Left colon (tissue), 2 donors: ENCODE results near the gene NTRK2. TPM values are rescaled to one million over a fixed set of nuclear protein-coding genes. Genes with fewer than 3 reads are reported as not detected.

Experiments
- ATAC-seq: fragments of 200-7000 bp; cut with Tn5 transposase; one replicate; pipeline ENCODE4 v1.9.1; 2020; ENCODE audit warnings: mild to moderate bottlenecking, moderate library complexity
- DNase-seq, 2 donors: peaks; one replicate each; pipeline ENCODE4 v3.0.0-alpha.2; 2020
- intact Hi-C, 2 donors: fragments of 100-400 bp; cut with DNase I in 1 of 2; cut with micrococcal nuclease in 1 of 2; formaldehyde crosslinking; loops; one replicate each; pipeline versions ENCODE4 v1.11.2 to v1.14.0; 2022; cut with DNase I, micrococcal nuclease
- total RNA-seq, 2 donors: library from RNA; stranded (reverse); fragmentation: NEBNext Ultra II Directional; extraction: Animal tissue kit (Norgen Biotek cat#: 25700); gene quantifications; one replicate each; pipeline ENCODE4 v1.2.1, GENCODE V29; 2021
- donor health status: DM: no; HTN: no; CAD: no.
- donor health status: DM: yes; HTN: yes; CAD: no.

Gene NTRK2
- total RNA-seq, 2 donors from 2014 or later, result 2.5 to 5.7 TPM

- DNase-seq (no peak), ATAC-seq (no peak)
- intact Hi-C loops, result no loop called here
Observed at GRCh38 chr9:84677080-84677479, 7.6 kb downstream of the NTRK2 start.

DNA sequence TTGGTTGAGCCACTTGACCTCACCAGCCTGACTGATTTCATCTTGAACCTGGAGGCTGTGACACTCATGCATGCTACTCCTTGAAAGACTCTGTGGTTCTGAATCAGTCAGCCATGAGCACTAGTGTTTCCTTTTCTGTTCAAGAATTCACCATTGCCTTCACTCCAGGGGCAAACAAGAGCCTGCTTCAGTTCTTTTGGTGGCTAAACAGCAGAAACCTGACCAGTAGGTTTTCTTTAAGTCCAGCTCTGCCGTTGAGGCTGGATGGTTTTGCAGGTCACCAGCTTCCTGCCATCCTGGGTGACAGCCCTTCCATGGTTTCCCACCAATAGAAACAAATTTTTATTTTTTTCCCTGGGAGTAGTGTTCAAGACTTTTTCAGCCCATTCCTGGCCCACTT is 10.0 kb downstream of the NTRK2 start:
- DNase-seq, result no peak
- intact Hi-C loops, result no loop called here
- no peak for ATAC-seq

DNA sequence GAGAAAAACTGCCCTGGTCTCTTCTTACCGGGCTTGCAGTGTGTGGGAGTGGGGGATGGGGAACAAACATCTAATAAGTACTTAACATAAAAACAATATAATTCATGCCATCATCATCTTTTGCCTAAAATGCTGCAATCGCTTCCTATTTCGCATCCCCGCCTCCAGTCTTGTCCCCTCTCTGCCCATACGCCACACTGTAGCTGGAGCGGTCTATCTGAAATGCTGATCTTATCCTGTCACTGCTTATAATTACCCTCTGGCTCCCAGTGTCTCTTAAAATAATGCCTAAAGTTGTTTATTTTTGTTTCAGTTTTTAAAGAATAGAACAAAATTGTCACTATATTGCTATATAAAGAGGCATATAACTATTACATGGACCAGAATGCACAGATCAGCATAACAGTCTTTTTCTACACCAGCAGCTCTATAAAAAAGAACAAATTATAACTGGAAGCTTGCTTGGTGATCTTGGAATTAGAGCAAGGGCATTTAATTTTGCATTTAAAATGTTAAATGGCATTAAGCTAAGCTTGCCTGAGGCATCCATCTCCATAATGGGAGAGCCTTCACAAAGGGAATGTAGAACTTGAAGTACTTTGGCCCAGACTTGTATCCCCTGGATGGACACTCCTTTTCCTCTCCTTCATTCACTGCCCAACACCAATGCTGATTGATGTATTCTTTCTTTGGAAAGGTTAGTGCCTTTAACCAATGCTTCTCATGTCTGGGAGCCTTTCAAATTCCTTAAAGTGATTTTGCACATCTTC is 12.2 kb downstream of the NTRK2 start:
- DNase-seq, result no peak
- intact Hi-C loops, result no loop called here
- ATAC-seq, result no peak

GRCh38 chr9:84686068-84686467 is 16.5 kb downstream of the NTRK2 start:
- ATAC-seq, result no peak
- intact Hi-C loops, result no loop called here
- DNase-seq, result no peak

DNA sequence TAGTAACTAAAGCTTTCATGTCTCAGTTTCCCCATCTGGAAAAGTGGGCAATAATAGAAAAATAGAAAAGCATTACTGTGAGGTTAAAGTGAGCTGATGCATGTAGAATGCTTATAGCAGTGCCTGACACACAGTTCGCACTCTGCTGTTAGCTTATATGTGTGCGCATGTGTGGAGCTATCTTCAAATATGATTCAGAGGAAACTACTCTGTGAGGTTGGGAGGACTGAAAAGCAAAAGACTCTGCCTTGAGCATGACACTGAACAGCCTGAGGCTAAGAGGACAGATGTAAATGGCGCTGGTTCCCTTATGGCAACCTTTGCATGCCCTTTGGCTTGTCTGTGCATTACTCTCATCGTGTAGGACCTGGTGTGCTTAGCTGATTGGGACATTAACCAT is 19.4 kb downstream of the NTRK2 start:
- DNase-seq (no peak), ATAC-seq (no peak)
- intact Hi-C loops, result no loop called here

DNA sequence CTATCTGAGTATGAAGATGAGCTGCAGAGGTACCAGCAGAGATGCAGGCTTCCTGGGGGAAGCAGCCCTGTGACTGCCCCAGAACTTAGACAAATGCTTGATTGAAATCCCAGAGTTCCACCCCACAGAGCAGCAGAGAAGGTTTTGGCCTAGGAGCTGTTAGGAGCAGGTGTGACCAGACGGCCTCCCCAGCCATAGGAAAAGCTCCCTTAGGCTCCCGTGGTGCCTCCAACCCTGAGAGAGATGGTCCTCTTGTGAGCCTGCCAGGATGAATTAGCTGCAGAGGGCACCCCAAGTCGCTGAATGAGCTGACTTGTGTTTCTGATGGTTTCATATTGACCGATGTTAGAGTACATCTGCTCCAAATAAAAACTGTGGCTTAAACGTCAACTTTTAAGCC is 22.1 kb downstream of the NTRK2 start:
- ATAC-seq (no peak), DNase-seq (no peak)
- intact Hi-C loops, result no loop called here

DNA sequence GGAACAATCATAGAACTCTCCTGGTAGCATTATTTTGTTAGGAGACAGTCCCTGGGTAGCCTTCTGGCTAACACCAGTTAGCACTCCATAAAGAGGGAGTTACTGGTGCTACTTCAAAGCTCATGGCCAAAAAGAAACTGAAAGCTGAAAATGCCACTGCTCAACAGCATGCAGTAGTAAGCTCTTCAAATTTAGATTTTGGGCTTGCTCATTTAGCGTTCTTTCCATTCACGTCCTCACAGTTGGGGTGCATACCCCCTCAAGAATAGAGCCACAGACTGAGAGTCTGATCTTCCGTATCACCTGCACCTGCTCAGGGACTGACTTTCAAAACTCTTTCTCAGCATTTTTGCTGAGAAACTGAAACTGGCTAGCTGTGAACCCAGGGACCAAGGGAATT is 24.7 kb downstream of the NTRK2 start:
- intact Hi-C loops, result no loop called here
- no peak for DNase-seq
- no peak for ATAC-seq

DNA sequence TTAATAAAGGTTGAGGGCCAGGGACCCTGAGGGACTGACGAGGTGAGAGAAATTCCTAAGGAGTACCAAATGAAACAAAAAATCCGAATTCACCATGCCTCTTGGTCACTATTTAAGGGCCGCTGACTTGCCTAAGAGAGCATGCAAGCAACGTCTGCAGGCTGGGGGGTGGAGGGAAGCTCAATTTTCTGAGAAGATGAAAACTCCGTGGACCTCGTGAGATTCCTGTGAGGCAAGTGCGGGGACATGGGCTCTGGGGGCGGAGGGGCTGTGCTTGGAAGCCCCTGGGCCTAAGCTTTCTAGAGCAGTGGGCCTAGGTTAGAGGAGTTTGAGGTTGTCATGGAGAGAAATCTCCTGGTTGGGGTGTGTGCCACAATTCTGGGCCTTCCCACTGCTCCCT is 27.5 kb downstream of the NTRK2 start:
- intact Hi-C loops, result loop anchor here in 1 of 2 donors (5.0 kb wide), 1 partner anchor 265 kb away; no protein-coding TSS in a partner anchor
- ATAC-seq, result no peak
- no peak for DNase-seq

GRCh38 chr9:84697509-84698114 is 28.1 kb downstream of the NTRK2 start:
- ATAC-seq (peak; percentile 98), DNase-seq (peak; percentile 65 to 90)
- intact Hi-C loops, result loop anchor here in 1 of 2 donors (5.0 kb wide), 1 partner anchor 265 kb away; no protein-coding TSS in a partner anchor

- intact Hi-C loops, result loop anchor here in 1 of 2 donors (5.0 kb wide), 1 partner anchor 264 kb away; no protein-coding TSS in a partner anchor
- no peak for DNase-seq
Observed at GRCh38 chr9:84698323-84698722, 28.8 kb downstream of the NTRK2 start.

DNA sequence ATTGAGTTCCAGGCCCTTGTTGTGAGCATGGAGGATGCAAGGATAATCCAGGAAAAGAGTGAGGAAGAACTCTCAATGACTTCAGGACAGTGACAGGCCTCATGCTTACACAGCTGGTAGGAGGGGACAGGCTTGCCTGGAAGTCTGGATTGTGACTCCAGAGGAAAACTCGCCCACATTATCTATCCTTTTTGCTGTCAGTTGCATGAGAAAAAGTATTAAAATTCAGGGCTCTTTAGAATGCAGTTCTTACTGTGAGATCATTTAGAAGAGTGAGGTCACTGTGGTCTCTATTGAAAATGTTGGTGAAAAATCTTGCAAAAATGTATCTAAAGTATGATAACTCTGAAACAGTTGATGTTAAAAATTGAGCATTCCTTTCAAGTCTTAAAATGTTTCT is 30.5 kb downstream of the NTRK2 start:
- no peak for DNase-seq
- no peak for ATAC-seq
- intact Hi-C loops, result loop anchor here in 1 of 2 donors (5.0 kb wide), 1 partner anchor 262 kb away; no protein-coding TSS in a partner anchor

More at GRCh38 chr9:84698323-84698722, 28.8 kb downstream of the NTRK2 start:
- no peak for ATAC-seq

- intact Hi-C loops, result no loop called here
- ATAC-seq (no peak), DNase-seq (no peak)
Observed at GRCh38 chr9:84701801-84702200, 32.3 kb downstream of the NTRK2 start.

DNA sequence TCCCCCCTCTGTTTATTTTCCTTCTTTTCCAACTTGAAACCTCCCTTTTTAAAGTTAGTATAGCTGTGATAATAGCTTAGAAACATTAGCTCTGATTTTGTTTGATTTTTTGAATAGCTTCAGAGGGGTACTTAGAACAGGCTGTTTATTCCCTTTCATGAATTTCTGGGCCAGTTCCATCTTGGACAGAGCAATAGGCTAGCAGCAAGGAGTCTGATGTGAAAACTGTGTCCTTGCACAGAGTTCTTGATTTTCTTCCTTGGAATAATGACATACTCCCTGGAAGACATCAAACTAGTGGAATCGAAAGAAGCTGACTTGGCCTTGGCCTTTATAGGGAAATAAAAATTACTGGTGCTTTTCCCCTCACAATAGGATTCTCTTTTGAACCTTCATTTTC is 32.9 kb downstream of the NTRK2 start:
- DNase-seq (no peak), ATAC-seq (no peak)

DNA sequence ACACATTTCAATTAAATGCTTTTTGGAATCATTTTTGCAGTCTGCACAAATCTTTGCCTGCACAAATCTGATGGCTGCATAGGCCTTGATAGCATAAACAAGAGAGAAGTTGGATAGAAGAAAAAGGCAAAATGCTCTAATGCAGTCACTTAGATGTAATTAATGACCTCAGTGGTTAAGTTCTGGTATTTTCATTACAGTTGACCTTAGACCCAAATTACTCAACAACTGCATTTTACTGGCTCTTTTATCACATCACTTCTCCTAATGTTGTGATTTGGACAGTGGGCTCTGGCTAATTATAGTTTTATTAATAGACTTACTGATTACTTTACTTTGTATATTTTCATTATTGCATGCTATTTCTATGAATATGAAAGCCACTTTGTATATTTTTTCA is 34.3 kb downstream of the NTRK2 start:
- ATAC-seq (no peak), DNase-seq (no peak)
- intact Hi-C loops, result no loop called here

More for the DNA sequence above, 32.9 kb downstream of the NTRK2 start:
- intact Hi-C loops, result no loop called here

- no peak for DNase-seq
- ATAC-seq, result no peak
- intact Hi-C loops, result no loop called here
Observed at GRCh38 chr9:84705128-84705527, 35.6 kb downstream of the NTRK2 start.

- ATAC-seq, result no peak
- intact Hi-C loops, result no loop called here
- no peak for DNase-seq
Observed at GRCh38 chr9:84708400-84708799, 38.9 kb downstream of the NTRK2 start.

GRCh38 chr9:84709056-84709455 is 39.5 kb downstream of the NTRK2 start:
- DNase-seq (no peak), ATAC-seq (no peak)
- intact Hi-C loops, result no loop called here

DNA sequence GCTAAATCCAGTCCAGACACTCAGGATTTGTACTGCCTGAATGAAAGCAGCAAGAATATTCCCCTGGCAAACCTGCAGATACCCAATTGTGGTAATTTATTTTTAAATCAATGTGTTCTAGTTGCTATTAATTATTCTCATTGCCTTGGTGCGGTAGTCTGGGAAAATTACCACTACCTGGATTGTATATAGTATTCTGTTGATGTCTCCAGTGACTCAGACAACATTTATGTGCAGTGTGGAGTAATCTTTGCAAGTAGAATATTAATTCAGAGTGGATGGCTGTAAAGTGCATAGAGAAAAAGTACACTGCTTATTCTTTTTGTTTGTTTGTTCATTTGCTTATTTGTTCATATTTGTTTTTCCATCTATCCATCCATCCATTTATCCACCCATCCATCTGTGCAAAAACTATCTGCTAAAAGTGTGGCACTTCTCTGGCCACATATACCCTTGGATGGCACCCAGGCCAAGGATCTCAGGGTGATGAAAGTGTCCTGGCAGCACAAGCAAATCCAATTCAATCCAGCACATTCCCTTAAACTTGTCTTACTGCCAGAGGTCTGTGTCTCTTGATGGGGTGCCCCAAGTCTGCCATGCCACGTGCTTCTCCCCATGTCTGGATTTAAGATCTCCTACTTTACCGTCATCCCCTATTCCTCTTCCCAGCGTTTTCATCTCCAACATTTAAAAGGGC is 41.3 kb downstream of the NTRK2 start:
- DNase-seq (no peak), ATAC-seq (no peak)
- intact Hi-C loops, result no loop called here

DNA sequence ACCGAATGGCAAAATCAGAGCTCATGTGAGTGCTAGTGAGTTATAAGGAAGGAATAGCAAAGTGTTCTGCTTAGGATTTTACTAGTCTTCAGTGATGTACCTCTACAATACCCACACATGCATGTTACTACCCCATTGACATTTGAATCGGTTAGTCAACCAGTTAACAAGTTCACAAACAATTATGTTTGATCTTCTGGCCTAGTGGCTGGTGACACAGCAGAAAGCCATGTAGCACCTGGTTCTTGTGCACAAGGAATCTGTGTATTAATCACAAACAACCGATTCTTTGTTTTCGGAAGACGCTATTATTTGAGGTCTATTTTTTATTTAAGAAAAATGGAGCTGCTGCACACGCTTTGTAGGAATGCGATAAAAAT is 41.9 kb downstream of the NTRK2 start:
- intact Hi-C loops, result no loop called here
- no peak for DNase-seq
- no peak for ATAC-seq

DNA sequence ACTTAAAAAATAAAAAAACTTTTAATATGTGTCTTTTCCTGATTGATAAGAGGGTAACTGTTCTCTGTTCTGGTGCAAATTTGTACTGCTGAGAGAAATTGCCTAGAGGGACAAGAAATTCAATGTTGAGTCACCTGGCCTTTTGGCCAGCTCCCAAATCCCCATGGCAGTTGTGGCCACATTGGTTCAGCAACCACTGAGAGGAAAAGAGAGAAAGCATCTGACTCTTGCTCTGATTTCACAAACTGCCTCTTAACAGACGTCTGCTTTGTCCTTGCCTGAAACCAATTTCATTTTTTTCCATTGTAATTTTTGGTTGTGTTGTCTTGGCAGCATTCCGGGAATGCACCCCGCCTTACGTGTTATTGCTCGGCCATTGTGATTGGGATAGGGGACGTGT is 42.4 kb downstream of the NTRK2 start:
- intact Hi-C loops, result no loop called here
- ATAC-seq, result peak; percentile 30
- DNase-seq, result peak; percentile 28 to 39
